ENCODE results near the gene PDE4D.
A peak's percentile ranks its signal among the peaks of the same experiment; 100 is the strongest.

The PDE4D gene

DNA sequence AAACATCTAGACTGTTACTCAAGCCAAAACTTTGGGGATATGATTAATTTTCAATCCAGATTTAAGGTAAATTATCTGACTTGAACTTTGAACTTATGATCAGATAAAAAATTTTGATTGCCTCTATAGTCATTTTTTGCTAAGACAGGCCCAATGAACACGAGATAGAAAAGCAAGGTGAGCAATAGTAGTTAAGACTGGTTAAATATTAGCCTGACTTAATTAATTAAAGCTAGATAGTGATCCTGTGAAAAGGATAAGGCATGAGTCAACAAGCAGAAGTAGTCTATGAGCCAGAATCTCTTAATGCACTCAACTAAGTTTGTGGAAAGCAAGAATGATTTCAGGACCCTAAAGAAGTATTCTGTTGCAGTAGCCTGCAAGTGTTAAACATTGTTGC, 66.5 kb downstream of the PDE4D start:
- no peaks in the 10 kb centered on the region for H3K36me3 ChIP-seq (ENCODE audit: insufficient read depth, low read length)
- no peak overlapping the region for H3K9ac ChIP-seq (ENCODE audit: low read length)
- H3K4me3 ChIP-seq (ENCODE audit: low read depth in 1 of 2, low read length in 2 of 2), result no peak overlapping the region
- H3K9me3 ChIP-seq (ENCODE audit: low read length), result no peaks in the 10 kb centered on the region
- H3K4me1 ChIP-seq (ENCODE audit: insufficient read depth, low read length), result no peaks in the 10 kb centered on the region
- no peak overlapping the region for H3K27ac ChIP-seq (ENCODE audit: low read depth, low read length)
- no peaks in the 10 kb centered on the region for H3K27me3 ChIP-seq (ENCODE audit: control insufficient read depth in 1 of 2, insufficient read depth in 2 of 2, low read length in 2 of 2)

DNA sequence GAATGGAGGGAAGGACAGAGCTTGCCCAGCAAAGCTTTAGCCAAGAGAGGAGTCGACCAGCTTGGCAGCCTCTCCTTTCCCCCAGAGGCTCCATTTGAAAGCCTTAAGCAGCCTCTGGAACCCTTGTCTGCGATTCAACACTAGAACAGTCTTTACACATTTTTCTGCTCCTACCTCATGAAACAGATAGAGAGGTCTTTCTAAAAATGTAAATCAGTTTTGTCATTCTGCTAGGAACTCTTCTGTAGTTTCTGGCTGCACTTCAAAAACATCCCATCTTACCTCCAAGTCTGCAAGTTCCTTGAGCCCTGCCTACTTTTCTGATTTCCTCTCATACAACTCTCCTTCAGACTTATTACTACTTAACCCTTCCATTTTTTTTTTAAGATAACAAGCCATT, 70.1 kb downstream of the PDE4D start:
- no peak overlapping the region for H3K9ac ChIP-seq (ENCODE audit: low read length)

DNA sequence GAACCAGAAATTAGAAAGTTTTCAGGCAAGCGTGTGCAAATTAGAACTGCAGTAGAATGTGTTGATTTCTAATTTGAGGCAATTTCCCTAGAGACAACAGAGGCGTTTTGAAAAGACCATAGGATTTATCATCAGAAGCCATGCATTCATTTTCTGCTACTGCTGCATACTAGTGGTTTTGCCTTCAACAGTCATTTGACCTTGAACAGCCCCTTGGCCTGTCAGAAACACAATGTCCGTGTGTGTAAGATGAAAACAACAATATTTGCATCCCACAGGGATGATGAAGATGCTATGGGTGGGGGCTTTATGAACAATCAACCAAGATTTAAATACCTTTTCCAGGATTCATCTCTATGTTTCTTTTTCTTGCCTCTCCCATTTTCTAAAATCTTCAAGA, 73.7 kb downstream of the PDE4D start:
- H3K27me3 ChIP-seq (ENCODE audit: control insufficient read depth in 1 of 2, insufficient read depth in 2 of 2, low read length in 2 of 2), result no peaks in the 10 kb centered on the region
- H3K36me3 ChIP-seq (ENCODE audit: insufficient read depth, low read length), result no peaks in the 10 kb centered on the region
- no peaks in the 10 kb centered on the region for H3K9me3 ChIP-seq (ENCODE audit: low read length)
- no peak overlapping the region for H3K27ac ChIP-seq (ENCODE audit: low read depth, low read length)
- no peak overlapping the region for H3K9ac ChIP-seq (ENCODE audit: low read length)
- H3K4me3 ChIP-seq (ENCODE audit: low read depth in 1 of 2, low read length in 2 of 2), result no peak overlapping the region
- H3K4me1 ChIP-seq (ENCODE audit: insufficient read depth, low read length), result no peaks in the 10 kb centered on the region

More for the DNA sequence above, 70.1 kb downstream of the PDE4D start:
- no peak overlapping the region for H3K4me3 ChIP-seq (ENCODE audit: low read depth in 1 of 2, low read length in 2 of 2)
- H3K27ac ChIP-seq (ENCODE audit: low read depth, low read length), result no peak overlapping the region
- no peaks in the 10 kb centered on the region for H3K4me1 ChIP-seq (ENCODE audit: insufficient read depth, low read length)
- no peaks in the 10 kb centered on the region for H3K27me3 ChIP-seq (ENCODE audit: control insufficient read depth in 1 of 2, insufficient read depth in 2 of 2, low read length in 2 of 2)
- no peaks in the 10 kb centered on the region for H3K9me3 ChIP-seq (ENCODE audit: low read length)
- H3K36me3 ChIP-seq (ENCODE audit: insufficient read depth, low read length), result no peaks in the 10 kb centered on the region

DNA sequence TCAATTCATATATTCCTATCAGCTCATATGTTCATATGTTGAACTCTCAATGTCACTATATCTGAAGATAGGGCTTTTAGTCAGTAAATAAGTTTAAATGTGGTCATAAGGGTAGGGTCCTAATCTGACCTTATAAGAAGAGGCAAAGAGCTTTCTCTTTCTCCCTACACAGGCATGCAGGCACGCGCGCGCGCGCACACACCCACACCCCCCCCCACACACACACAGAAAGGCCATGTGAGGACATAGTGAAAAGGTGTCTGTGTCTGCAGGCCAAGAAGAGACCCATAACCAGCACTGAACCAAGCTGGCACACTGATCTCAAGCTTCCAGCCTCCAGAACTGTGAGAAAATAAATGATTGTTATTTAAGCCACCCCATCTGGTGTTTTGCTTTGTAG, 76.0 kb downstream of the PDE4D start:
- Histone ChIP-seq H3K4me1 (ENCODE audit: insufficient read depth, low read length) (no peaks in the 10 kb centered on the region), H3K4me3 (ENCODE audit: low read depth in 1 of 2, low read length in 2 of 2) (no peak overlapping the region), H3K9ac (ENCODE audit: low read length) (no peak overlapping the region), H3K9me3 (ENCODE audit: low read length) (no peaks in the 10 kb centered on the region), H3K27me3 (ENCODE audit: control insufficient read depth in 1 of 2, insufficient read depth in 2 of 2, low read length in 2 of 2) (no peaks in the 10 kb centered on the region), H3K27ac (ENCODE audit: low read depth, low read length) (no peak overlapping the region), H3K36me3 (ENCODE audit: insufficient read depth, low read length) (no peaks in the 10 kb centered on the region)

DNA sequence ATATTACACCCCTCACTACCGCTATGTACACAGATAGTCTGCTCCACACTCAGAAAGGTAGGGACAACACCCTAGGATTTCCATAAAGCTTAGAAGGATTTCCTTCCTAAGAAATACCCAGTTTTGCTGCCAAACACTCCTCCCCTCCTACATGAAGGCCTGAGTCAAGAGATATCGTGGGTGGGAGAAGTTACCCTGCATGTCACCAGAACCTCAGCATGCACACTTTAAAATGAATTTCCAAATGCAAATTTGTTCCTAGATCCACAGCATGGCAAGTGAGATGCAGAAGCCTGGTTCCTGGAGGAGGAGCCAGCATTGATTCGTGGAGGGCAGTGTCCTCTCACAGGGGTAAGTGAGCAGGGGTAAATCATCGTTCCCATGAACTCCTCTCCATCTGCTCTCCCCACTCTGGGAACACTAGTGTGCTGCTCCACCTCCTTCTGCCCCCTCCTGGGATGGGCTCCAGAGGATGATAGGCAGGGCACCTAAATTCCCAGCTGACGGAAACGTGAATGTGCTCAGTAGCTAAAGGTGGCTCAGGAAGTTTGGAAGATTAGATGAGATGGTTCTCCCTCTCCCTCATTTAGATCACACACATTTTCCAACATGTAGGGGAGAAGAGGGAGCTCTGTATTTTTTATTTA, 76.7 kb downstream of the PDE4D start:
- Histone ChIP-seq H3K9me3 (ENCODE audit: low read length) (no peaks in the 10 kb centered on the region), H3K27me3 (ENCODE audit: control insufficient read depth in 1 of 2, insufficient read depth in 2 of 2, low read length in 2 of 2) (no peaks in the 10 kb centered on the region)

DNA sequence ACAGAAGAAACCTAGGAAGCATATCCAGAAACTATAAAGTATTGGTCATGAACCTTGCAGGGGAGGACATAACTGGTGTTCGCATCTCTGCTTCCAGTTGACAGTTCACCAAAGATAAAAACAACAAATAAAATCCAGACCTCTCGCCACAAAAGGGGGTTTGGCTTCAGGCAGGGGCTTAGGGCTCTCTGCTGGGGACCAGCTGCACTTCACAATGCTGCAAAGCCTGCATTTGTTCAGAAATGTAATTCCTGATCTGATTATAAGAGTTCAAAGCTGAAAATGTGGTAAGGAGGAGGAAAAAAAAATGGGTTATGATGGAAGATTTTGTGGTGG, 79.0 kb downstream of the PDE4D start:
- H3K9ac ChIP-seq (ENCODE audit: low read length), result no peak overlapping the region
- H3K9me3 ChIP-seq (ENCODE audit: low read length), result no peaks in the 10 kb centered on the region
- H3K27ac ChIP-seq (ENCODE audit: low read depth, low read length), result no peak overlapping the region
- H3K4me1 ChIP-seq (ENCODE audit: insufficient read depth, low read length), result no peaks in the 10 kb centered on the region
- no peak overlapping the region for H3K4me3 ChIP-seq (ENCODE audit: low read depth in 1 of 2, low read length in 2 of 2)
- H3K27me3 ChIP-seq (ENCODE audit: control insufficient read depth in 1 of 2, insufficient read depth in 2 of 2, low read length in 2 of 2), result no peaks in the 10 kb centered on the region
- H3K36me3 ChIP-seq (ENCODE audit: insufficient read depth, low read length), result no peaks in the 10 kb centered on the region

More for the DNA sequence above, 76.7 kb downstream of the PDE4D start:
- Histone ChIP-seq H3K4me1 (ENCODE audit: insufficient read depth, low read length) (no peaks in the 10 kb centered on the region), H3K36me3 (ENCODE audit: insufficient read depth, low read length) (no peaks in the 10 kb centered on the region), H3K4me3 (ENCODE audit: low read depth in 1 of 2, low read length in 2 of 2) (no peak overlapping the region), H3K9ac (ENCODE audit: low read length) (no peak overlapping the region), H3K27ac (ENCODE audit: low read depth, low read length) (no peak overlapping the region)

DNA sequence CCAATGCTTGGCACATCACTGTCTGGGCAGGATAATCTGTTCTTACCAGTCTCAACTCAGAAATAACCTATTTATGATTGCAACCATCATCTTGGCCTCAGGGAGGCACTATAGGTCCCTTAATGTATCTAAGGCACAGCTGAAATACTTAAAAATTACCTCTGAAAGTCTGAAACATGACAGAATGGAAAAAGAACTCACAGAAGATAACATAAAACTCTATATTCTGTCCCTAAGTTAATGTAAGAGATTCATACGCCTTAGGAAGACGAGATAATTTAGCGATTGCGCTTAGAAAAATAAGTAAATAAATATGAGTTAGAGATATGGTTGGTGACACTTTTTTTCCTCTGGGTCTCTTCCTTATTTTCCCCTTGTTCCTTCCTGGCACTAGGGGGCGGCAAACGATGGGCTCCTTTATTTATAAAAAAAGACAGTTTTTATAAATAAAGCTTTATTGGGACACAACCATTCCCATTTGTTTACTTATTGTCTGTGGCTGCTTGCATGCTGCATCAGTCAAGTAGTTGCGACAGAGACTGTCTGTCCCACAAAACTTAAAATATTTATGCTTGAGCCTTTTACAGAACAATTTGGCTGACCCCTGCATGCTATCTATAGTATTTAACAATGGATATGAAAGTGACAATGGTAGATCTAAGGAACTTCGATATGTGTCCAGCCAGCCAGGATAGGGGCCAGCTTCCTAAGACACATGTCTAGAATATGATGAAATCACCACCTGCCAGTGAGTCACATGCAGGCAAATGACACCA, 79.6 kb downstream of the PDE4D start:
- H3K27me3 ChIP-seq (ENCODE audit: control insufficient read depth in 1 of 2, insufficient read depth in 2 of 2, low read length in 2 of 2), result no peaks in the 10 kb centered on the region

DNA sequence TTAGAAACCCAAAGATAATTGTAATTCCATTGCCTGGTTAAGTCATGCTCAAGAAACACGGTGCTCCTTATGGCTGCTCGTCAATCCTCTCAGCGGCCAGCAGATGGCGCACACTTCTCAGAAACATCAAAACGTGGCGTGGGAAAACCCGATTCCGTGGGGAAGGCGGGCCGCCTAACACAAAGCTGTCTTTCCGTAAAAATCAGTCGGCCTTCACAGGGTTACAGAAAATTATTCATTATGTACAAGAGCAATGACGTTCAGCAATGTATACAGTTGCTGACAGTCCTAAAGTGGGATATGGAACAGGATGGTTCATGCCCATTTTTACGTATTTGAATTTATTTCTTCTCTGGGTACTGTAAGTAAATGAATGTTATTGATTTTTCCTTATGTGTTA, 83.5 kb downstream of the PDE4D start:
- no peak overlapping the region for H3K4me3 ChIP-seq (ENCODE audit: low read depth in 1 of 2, low read length in 2 of 2)
- H3K27ac ChIP-seq (ENCODE audit: low read depth, low read length), result no peak overlapping the region
- H3K4me1 ChIP-seq (ENCODE audit: insufficient read depth, low read length), result no peaks in the 10 kb centered on the region
- H3K9me3 ChIP-seq (ENCODE audit: low read length), result no peaks in the 10 kb centered on the region
- no peaks in the 10 kb centered on the region for H3K36me3 ChIP-seq (ENCODE audit: insufficient read depth, low read length)
- H3K9ac ChIP-seq (ENCODE audit: low read length), result no peak overlapping the region
- no peaks in the 10 kb centered on the region for H3K27me3 ChIP-seq (ENCODE audit: control insufficient read depth in 1 of 2, insufficient read depth in 2 of 2, low read length in 2 of 2)

More for the DNA sequence above, 79.6 kb downstream of the PDE4D start:
- Histone ChIP-seq H3K4me3 (ENCODE audit: low read depth in 1 of 2, low read length in 2 of 2) (no peak overlapping the region), H3K9ac (ENCODE audit: low read length) (no peak overlapping the region), H3K9me3 (ENCODE audit: low read length) (no peaks in the 10 kb centered on the region), H3K36me3 (ENCODE audit: insufficient read depth, low read length) (no peaks in the 10 kb centered on the region), H3K27ac (ENCODE audit: low read depth, low read length) (no peak overlapping the region), H3K4me1 (ENCODE audit: insufficient read depth, low read length) (no peaks in the 10 kb centered on the region)

DNA sequence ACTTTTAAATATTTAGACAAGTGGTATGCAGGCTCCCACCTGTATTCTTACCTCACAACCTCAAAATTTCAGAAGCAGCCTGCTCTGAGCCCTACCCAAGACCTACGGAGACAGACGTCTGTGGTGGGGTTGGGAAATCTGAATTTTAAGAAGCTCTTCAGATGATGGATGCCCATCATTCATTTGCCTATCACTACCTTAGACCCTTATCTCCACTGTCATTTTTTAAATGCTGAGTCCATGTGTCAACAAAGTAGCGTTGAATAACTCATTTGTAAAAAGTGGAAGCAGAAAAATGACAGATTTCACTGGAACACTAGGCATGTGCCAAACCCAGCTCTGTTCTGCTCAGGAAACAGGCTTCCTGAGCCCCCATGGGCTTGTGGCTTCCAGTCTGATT, 85.7 kb downstream of the PDE4D start:
- no peaks in the 10 kb centered on the region for H3K9me3 ChIP-seq (ENCODE audit: low read length)
- H3K9ac ChIP-seq (ENCODE audit: low read length), result no peak overlapping the region
- H3K36me3 ChIP-seq (ENCODE audit: insufficient read depth, low read length), result no peaks in the 10 kb centered on the region
- H3K4me3 ChIP-seq (ENCODE audit: low read depth in 1 of 2, low read length in 2 of 2), result no peak overlapping the region
- H3K4me1 ChIP-seq (ENCODE audit: insufficient read depth, low read length), result no peaks in the 10 kb centered on the region
- no peak overlapping the region for H3K27ac ChIP-seq (ENCODE audit: low read depth, low read length)
- no peaks in the 10 kb centered on the region for H3K27me3 ChIP-seq (ENCODE audit: control insufficient read depth in 1 of 2, insufficient read depth in 2 of 2, low read length in 2 of 2)

DNA sequence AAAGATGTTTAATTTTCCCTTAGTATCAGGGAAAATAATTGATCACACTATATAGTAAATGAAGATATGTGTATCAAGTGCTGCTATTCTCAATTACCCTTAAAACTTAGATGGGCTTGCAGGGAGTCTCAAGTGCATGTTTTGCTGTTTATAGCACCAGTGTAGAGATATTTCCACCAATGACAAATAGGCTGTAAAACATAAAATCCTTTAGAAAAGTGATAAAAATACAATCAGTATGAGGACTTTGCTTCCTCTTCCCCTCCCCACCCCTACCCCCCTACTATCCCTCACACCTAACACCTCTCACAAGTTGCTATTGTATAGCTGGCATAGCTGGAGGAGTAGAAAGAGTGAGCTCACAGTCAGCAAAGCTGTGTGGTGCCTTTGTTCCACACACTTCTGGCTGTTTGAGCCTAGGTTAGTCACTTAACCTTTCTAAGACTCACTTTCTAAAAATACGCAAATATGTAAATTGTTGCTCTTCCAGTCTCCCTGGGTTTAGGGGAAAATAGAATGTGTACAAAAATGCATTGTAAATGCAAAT, 93.1 kb downstream of the PDE4D start:
- no peak overlapping the region for H3K27ac ChIP-seq (ENCODE audit: low read depth, low read length)
- H3K4me3 ChIP-seq (ENCODE audit: low read depth in 1 of 2, low read length in 2 of 2), result no peak overlapping the region
- no peaks in the 10 kb centered on the region for H3K36me3 ChIP-seq (ENCODE audit: insufficient read depth, low read length)
- H3K9me3 ChIP-seq (ENCODE audit: low read length), result no peaks in the 10 kb centered on the region
- peaks cover 40% of the 10 kb centered on the region for H3K4me1 ChIP-seq (ENCODE audit: insufficient read depth, low read length)
- H3K27me3 ChIP-seq (ENCODE audit: control insufficient read depth in 1 of 2, insufficient read depth in 2 of 2, low read length in 2 of 2), result no peaks in the 10 kb centered on the region
- no peak overlapping the region for H3K9ac ChIP-seq (ENCODE audit: low read length)

DNA sequence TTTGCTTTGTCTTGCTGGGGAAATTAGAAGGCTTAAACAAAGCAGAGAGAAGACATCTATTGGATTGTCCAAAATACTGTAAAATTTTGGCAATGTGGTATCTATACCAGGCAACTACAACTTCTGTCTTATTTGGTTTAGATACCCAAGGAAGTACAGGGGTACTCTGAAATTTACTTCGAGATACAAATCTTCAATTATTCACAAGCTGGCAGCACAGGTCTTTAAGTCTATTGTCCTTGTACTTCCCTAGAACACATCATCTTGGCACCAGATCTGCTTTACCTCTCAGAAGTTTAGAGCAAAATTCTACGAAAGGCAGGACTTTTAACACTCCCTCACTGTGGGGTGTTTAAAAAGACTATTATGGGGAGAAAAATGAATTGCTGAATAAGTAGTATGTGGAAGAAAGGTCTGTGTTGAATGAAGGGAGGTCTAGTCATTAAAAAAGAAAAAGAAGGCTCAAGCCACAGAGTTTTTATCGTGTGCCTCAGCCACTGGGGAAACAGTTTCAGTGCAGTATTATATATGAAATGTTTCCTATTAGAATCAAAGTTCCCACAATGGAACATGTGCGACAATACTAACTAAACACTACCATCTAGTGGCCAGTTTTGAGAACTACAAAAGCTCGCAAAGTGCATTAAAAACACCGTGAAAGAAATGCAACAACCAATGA, 93.7 kb downstream of the PDE4D start:
- Histone ChIP-seq H3K27me3 (ENCODE audit: control insufficient read depth in 1 of 2, insufficient read depth in 2 of 2, low read length in 2 of 2) (no peaks in the 10 kb centered on the region), H3K4me3 (ENCODE audit: low read depth in 1 of 2, low read length in 2 of 2) (peak overlapping the region in 1 of 2 donors; percentile 31), H3K9ac (ENCODE audit: low read length) (no peak overlapping the region), H3K27ac (ENCODE audit: low read depth, low read length) (peak overlapping the region; percentile 4), H3K9me3 (ENCODE audit: low read length) (no peaks in the 10 kb centered on the region), H3K4me1 (ENCODE audit: insufficient read depth, low read length) (peaks cover 40% of the 10 kb centered on the region), H3K36me3 (ENCODE audit: insufficient read depth, low read length) (no peaks in the 10 kb centered on the region)

Data from muscle layer of colon (tissue), 2 donors.